HG02759 (cell line): Measurements from ENCODE around the gene JAGN1.
"Not testable (repeated sequence)": the region's sequence is repeated elsewhere in the genome, so short reads cannot be mapped to it uniquely, and the experiment has no call there.

Experiments
- ATAC-seq: cut with Tn5 transposase; IDR thresholded peaks from one replicate; pipeline ENCODE4 v1.9.1; 2021; ENCODE audit warnings: mild to moderate bottlenecking, moderate library complexity; ENCODE audit not compliant: unreplicated experiment

Gene JAGN1

DNA sequence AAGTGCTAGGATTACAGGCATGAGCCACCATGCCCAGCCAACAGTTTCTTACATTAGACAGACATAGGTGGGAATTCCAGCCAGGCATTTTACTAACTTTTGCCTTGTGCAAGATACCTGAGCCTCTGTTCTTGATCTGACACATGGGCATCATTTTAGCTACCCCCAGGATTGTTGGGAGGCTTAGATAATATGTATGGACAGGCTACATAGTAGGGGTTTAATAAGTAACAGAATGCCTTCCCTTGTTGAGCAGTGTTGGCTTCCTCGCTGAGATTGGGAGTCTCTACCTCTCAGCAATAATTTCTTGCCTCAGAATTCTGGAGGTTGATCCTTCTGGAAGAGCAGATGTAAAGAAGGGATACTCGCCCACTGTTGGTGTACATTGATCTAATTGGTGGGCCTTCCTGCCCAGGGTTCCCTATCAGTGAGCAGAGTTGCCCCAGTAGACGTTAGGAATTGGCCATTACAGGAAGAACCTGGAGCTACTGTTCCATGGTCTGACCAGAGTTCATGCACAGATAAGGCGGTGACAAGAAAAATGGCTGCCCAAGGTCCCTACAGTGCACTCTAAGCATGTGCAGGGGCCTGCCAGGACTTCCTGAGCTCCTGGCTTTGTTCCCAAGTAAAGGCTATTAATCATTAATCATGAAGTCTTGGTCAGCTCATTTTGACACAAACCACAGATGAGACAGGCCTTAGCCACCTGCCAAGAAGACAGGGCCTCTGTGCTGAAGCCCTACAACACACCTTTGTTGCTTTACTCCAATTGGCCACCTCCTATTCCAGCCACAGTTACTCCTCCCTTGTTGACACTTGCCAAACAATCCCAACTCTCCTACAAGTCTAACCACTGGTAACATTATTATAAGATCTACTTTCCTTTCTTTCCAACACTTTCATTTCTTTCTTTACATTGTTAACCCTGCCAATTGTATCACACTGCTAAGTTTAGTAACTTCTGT, 7.3 kb downstream of the JAGN1 start:
- ATAC-seq = peak; percentile 75

- no peak for ATAC-seq
Observed at GRCh38 chr3:9898467-9899241, 8.2 kb downstream of the JAGN1 start.

DNA sequence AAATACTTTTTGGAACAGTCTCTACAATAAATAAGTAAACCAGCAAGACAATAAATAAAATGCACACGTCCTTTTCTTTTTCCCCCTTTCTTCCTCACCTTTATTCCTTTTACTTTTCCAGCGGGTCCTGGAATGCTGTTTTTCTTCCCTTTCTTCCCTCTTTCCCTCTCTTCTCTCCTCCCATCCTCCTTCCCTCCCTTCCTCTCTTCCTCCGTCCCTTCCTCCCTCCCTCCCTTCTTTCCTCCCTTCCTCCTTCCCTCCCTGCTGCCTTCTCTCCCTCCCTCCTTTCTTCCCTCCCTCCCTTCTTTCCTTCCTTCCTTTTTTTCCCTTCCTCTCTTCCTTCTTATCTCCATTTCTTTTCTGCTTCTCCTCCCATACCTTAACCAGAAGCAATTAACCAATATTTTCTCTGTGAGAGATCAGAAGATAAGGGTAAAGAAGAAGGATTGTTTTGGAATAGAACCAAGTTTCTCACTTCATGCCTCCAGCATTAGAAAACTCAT, 8.9 kb downstream of the JAGN1 start:
- ATAC-seq = no peak

DNA sequence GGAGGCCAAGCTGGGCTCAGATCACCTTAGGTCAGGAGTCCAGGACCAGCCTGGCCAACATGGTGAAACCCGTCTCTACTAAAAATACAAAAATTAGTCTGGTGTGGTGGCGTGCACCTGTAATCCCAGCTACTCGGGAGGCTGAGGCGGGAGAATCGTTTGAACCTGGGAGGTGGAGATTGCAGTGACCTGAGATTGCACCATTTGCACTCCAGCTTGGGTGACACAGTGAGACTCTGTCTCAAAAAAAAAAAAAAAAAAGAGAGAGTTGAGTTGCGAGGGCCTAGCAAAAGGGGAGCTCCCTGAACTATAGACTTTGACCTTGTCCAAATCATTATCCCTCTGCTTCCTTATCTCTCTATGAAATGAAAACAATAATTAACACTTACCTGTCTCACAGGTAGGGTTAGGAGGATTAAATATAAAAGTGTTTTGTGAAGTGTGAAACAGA, 10.6 kb downstream of the JAGN1 start:
- not testable (repeated sequence) for ATAC-seq

- ATAC-seq = no peak
Observed at GRCh38 chr3:9901967-9902366, 11.6 kb downstream of the JAGN1 start.

DNA sequence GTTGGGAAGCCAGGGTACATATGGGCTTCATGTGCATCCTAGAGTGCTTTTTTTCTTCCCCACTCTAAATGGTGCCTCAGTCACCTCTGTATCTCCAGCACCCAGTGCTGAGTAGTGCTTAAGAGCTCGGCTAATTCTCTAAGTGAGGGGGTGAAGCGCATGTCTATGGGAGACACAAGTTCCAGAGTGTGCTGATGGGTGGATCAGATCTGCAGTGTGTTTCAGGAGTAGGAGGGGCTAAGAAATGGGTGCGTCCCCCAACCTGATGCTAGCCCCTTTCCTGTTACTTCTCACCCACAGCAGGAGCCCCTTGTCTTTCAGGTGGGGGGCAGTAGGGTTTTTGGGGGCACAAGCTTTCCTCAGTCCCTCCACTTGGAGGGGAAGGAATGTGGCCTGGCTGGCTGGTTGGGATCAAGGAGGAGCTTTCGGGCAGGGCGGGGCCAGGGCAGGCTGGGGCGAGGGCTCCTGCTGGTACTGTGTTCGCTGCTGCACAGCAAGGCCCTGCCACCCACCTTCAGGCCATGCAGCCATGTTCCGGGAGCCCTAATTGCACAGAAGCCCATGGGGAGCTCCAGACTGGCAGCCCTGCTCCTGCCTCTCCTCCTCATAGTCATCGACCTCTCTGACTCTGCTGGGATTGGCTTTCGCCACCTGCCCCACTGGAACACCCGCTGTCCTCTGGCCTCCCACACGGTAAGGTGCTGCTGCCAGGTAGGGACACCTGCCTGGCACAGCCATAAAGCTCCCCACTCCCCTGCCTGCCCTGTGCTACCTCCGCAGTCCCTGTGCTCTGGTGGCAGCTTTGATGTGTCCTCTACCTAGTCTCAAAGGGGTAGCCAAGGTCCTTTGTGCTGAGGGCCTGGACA, 12.2 kb downstream of the JAGN1 start, which contains the start of gene IL17RE:
TSS of gene IL17RE (plus strand) at position 477 of the 866 bp plus-strand sequence. CDS start at position 562, 85 bp downstream.
- ATAC-seq = no peak

DNA sequence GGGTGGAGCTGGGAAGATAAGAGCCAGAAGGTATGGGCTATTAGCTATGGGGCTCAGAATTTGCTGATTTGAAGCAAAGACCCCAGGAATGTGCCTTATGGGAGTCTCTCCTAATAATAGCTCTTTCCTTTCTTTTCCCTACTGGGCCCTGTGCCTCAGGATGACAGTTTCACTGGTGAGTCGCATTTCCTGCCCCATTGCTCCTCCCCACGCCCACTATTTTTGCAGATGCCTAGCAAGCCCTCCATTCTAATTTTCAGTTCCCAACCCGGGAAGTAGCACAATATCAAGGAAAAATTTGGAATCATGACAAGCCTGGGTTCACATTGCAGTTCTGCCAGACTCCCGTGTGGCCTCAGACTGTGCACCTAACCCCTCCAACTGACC, 12.8 kb downstream of the JAGN1 start:
- no peak for ATAC-seq

DNA sequence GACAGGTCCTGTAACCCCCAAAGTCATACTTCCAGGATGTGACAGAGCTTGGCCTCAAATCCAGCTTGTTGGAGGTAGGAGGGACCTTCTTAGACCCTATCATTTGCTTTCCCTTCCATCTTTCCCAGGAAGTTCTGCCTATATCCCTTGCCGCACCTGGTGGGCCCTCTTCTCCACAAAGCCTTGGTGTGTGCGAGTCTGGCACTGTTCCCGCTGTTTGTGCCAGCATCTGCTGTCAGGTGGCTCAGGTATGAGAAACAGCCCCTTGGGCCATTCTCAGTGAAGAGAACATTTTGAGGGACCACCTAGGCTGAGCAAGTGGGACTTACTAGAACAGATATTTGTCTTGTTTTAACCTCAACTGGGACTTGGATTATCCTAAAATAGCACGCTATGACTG, 13.5 kb downstream of the JAGN1 start:
- no peak for ATAC-seq

DNA sequence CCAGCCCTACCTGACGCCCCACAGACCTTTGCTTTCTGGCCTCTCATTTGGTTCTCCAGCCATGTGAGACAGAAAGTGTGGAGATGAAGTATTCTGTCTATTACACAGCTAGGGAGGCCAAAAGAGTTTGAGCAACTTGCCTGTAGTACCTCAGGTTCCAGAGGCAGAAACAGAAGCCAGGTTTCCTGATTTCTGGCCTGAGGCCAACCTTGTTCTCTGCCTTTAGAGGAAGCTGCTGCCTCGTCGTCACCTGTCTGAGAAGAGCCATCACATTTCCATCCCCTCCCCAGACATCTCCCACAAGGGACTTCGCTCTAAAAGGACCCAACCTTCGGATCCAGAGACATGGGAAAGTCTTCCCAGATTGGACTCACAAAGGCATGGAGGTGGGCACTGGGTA, 16.1 kb downstream of the JAGN1 start:
- ATAC-seq = no peak

GRCh38 chr3:9908286-9908685, 17.9 kb downstream of the JAGN1 start:
- no peak for ATAC-seq

DNA sequence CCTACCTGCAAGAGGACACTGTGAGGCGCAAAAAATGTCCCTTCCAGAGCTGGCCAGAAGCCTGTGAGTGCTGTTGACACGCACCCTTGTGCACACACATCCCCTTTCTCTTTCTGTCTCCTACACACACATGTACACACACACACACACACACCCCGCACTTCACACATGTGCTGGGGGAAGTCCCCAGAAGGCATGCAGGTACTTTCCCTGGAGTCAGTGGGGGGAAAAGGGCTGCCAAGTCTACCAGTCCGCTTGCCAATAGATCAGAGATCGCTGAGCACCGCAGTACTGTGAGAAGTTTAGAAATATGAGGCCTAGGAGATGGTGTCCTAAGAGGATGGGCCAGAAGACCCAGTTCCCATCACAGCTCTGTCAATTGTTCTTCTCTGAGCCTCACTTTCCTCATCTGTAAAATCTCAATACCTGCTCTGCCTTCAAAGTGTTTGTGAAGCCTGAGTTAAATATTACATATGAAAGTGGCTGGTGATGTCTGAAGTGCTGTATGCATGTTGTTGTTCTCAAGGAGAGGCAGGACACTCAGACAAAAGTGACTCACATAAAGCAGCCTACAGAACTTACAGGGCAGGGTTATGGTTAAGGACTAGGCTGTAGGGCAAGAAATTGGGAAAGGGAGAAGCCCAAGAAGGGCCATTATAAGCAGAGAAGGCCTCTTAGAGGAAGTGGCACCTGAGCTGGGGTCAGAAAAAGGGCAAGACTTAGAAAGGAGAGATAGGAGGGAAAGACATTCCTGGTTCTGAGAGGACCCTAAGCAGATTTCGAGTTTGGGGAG, 19.0 kb downstream of the JAGN1 start:
- no peak for ATAC-seq

DNA sequence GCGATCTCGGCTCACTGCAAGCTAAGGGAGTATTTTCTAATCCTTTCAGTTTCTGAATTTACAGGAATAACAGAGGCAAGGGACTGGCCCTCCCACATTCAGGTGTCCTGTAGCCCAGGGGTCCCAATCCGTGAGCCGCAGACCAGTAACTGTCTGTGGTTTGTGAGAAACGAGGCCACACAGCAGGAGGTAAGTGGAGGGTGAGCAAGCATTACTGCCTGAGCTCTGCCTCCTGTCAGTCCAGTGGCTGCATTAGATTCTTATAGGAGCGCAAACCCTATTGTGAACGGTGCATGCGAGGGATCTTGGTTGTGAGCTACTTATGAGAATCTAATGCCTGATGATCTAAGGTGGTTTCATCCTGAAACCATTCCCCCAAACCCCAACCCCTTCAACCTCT, 21.5 kb downstream of the JAGN1 start:
- no peak for ATAC-seq

DNA sequence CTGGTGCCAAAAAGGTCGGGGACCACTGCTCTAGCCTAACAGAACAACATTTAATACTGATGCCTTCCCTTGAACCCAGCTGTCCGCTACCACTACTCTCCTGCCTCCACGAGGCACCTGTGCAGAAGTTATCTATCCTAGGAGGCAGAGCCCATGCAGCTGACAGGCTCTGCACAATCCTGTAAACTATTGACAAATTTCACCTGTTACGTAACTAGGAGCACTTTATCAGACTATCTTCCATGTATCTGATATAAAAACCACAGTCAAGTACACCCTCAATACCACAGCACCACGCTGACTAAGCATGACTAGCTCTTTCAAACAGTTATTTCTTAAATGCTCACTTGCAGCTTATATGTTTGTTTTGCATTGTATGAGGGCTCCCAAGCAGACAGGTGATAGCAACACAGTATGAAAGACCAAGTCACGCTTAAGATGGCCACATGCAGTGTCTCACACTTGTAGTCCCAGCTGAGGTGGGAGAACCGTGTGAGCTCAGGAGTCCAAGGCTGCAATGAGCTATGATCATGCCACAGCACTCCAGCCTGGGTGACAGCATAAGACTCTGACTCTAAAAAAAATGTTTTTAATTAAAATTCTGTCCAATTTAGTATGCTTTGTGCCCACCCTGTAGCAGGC, 22.0 kb downstream of the JAGN1 start:
- ATAC-seq = no peak

DNA sequence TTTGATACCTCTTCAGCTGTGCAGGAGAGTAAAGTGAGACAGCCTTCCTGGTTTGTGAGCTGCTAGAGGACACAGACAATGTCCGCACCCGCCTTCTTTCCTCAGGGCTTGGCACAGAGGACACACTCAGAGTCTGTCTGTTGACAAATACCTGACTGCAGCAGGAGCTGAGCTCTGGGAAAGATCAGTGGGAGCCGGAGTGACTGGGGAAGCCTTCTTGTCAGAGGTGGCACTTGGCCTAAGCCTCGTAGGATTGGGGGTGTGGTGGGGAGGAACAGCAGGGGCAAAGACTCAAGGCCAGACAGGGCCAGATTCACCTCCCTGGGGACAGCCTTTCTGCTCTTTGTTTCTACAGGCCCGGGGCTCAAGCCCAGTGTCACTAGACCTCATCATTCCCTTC, 23.2 kb downstream of the JAGN1 start:
- ATAC-seq = no peak

GRCh38 chr3:9914011-9914410, 23.6 kb downstream of the JAGN1 start:
- ATAC-seq = no peak

- peak; percentile 36 for ATAC-seq
Observed at GRCh38 chr3:9914559-9915253, 24.3 kb downstream of the JAGN1 start.

DNA sequence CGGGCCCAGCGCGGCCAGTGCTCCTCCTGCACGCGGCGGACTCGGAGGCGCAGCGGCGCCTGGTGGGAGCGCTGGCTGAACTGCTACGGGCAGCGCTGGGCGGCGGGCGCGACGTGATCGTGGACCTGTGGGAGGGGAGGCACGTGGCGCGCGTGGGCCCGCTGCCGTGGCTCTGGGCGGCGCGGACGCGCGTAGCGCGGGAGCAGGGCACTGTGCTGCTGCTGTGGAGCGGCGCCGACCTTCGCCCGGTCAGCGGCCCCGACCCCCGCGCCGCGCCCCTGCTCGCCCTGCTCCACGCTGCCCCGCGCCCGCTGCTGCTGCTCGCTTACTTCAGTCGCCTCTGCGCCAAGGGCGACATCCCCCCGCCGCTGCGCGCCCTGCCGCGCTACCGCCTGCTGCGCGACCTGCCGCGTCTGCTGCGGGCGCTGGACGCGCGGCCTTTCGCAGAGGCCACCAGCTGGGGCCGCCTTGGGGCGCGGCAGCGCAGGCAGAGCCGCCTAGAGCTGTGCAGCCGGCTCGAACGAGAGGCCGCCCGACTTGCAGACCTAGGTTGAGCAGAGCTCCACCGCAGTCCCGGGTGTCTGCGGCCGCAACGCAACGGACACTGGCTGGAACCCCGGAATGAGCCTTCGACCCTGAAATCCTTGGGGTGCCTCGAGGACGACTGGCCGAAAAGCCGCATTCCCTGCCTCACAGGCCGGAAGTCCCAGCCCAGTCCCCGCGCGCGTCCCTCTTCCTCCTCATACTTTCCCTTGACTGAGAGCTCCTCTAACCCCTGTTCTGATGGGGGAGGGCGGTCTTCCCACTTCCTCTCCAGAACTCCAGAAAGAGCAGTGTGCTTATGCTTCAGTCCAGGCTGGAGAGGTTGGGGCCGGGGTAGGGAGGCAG, 25.1 kb downstream of the JAGN1 start:
- peak; percentile 54 for ATAC-seq

- ATAC-seq = no peak
Observed at GRCh38 chr3:9916346-9916733, 25.9 kb downstream of the JAGN1 start.
